GM12878 (cell line): ENCODE data around the gene TMC8. TPM values are rescaled to one million over a fixed set of nuclear protein-coding genes. Genes with fewer than 3 reads are reported as not detected.
A peak's percentile ranks its signal among the peaks of the same experiment; 100 is the strongest.

Experiments
- ASH2L ChIP-seq: fragments of 300-600, 200-600 bp; sonication (generic); IDR thresholded peaks from 2 replicates; pipeline ENCODE4 v1.6.1; 2017; ENCODE audit warnings: low read depth, mild to moderate bottlenecking, borderline replicate concordance
- BCL11A ChIP-seq: IDR thresholded peaks from 2 replicates; pipeline ENCODE4 v1.6.1; 2011; ENCODE audit warnings: low read depth, low read length
- BMI1 ChIP-seq: fragments of 450-650 bp; IDR thresholded peaks from 2 replicates; pipeline ENCODE4 v1.6.1; 2016; ENCODE audit warnings: mild to moderate bottlenecking, moderate library complexity, borderline replicate concordance
- CHD2 ChIP-seq: IDR thresholded peaks from 2 replicates; pipeline ENCODE4 v1.6.1; 2011; ENCODE audit warnings: low read depth, low read length, improper control_type of control experiment, borderline replicate concordance
- E2F8 ChIP-seq: fragments of 450-650 bp; IDR thresholded peaks from 2 replicates; pipeline ENCODE4 v1.6.1; 2018; ENCODE audit warnings: mild to moderate bottlenecking, low read depth, moderate library complexity; ENCODE audit not compliant: partially characterized antibody
- ELK1 ChIP-seq: IDR thresholded peaks from 2 replicates; pipeline ENCODE4 v1.6.1; 2012; ENCODE audit warnings: low read depth, low read length, improper control_type of control experiment
- ETV6 ChIP-seq, 2 experiments: fragments of 450-650 bp in 1 of 2; IDR thresholded peaks in 1 of 2; conservative IDR thresholded peaks in 1 of 2; 2 replicates each; pipeline ENCODE4 v1.6.1; 2014; ENCODE audit warnings: antibody characterized with exemption in 1 of 2, borderline replicate concordance in 1 of 2, low read depth in 1 of 2, mild to moderate bottlenecking in 1 of 2, moderate library complexity in 1 of 2
- FOXM1 ChIP-seq: IDR thresholded peaks from 2 replicates; pipeline ENCODE4 v1.6.1; 2012; ENCODE audit warnings: low read depth, mild to moderate bottlenecking, inconsistent platforms, low read length, moderate library complexity
- GATAD2B ChIP-seq: fragments of 450-650 bp; conservative IDR thresholded peaks from 2 replicates; pipeline ENCODE4 v1.6.1; 2017; ENCODE audit warnings: low read depth, mild to moderate bottlenecking, moderate library complexity
- HDAC2 ChIP-seq: fragments of 200-600 bp; sonication (generic); IDR thresholded peaks from 2 replicates; pipeline ENCODE4 v1.6.1; 2017
- HDAC6 ChIP-seq: fragments of 200-600 bp; sonication (generic); IDR thresholded peaks from one replicate; pipeline ENCODE4 v1.8.0; 2017; ENCODE audit warnings: antibody characterized with exemption; ENCODE audit not compliant: unreplicated experiment
- KAT2A ChIP-seq: conservative IDR thresholded peaks from 2 replicates; pipeline ENCODE4 v1.6.1; 2011; ENCODE audit warnings: low read depth, low read length; ENCODE audit not compliant: control insufficient read depth
- MAX ChIP-seq: IDR thresholded peaks from 2 replicates; pipeline ENCODE4 v1.6.1; 2012; ENCODE audit warnings: low read depth, low read length, improper control_type of control experiment
- PAX5 ChIP-seq: IDR thresholded peaks from 2 replicates; pipeline ENCODE4 v1.6.1; 2011; ENCODE audit warnings: low read depth, low read length, borderline replicate concordance
- POLR2AphosphoS2 ChIP-seq: IDR thresholded peaks from 2 replicates; pipeline ENCODE4 v1.6.1; 2011; ENCODE audit warnings: low read depth, mild to moderate bottlenecking, low read length, improper control_type of control experiment, moderate library complexity
- POU2F2 ChIP-seq: IDR thresholded peaks from 3 replicates; pipeline ENCODE4 v1.6.1; 2011; ENCODE audit warnings: low read depth, mild to moderate bottlenecking, low read length, borderline replicate concordance
- RBBP5 ChIP-seq: fragments of 200-600 bp; sonication (generic); conservative IDR thresholded peaks from 2 replicates; pipeline ENCODE4 v1.6.1; 2016
- REST ChIP-seq: IDR thresholded peaks from 2 replicates; pipeline ENCODE4 v1.6.1; 2012; ENCODE audit warnings: mild to moderate bottlenecking, low read depth, low read length
- SKIL ChIP-seq: fragments of 450-650 bp; IDR thresholded peaks from 2 replicates; pipeline ENCODE4 v1.6.1; 2017; ENCODE audit warnings: mild to moderate bottlenecking, low read depth, inconsistent platforms; ENCODE audit not compliant: poor library complexity, severe bottlenecking
- SMARCA5 ChIP-seq: fragments of 450-650 bp; IDR thresholded peaks from 2 replicates; pipeline ENCODE4 v1.6.1; 2017; ENCODE audit warnings: mild to moderate bottlenecking
- YY1 ChIP-seq: IDR thresholded peaks from 2 replicates; pipeline ENCODE4 v1.6.1; 2011; ENCODE audit warnings: low read depth, mild to moderate bottlenecking, low read length
- polyA plus RNA-seq, 11 experiments: library from polyadenylated mRNA; depleted of rRNA in 4 of 11; unstranded in 6 of 11; stranded (reverse) in 5 of 11; fragments of >200 nt; fragmentation: Nextera tagmentation in 4 of 11; fragmentation: Illumina TruSeq in 1 of 11; extraction: Ambion mirVana in 4 of 11; extraction: Trizol in 1 of 11; gene quantifications; 1 replicate in 1 of 11; 2 replicates in 10 of 11; pipeline versions ENCODE4 v1.2.1 to v1.2.3, GENCODE V29; 2011 to 2016; ENCODE audit warnings: inconsistent platforms in 2 of 11, missing spikeins in 2 of 11, low read depth in 1 of 11
- total RNA-seq, 4 experiments: library from RNA; depleted of rRNA in 3 of 4; stranded (reverse); fragments of >200 nt in 3 of 4; fragmentation: Illumina TruSeq in 1 of 4; extraction: Trizol in 1 of 4; gene quantifications; 2 replicates each; pipeline versions ENCODE4 v1.2.1 to v1.2.3, GENCODE V29; 2013 to 2021

TMC8 gene
- total and polyA plus RNA-seq, 10 of the 15 experiments (the other 5 are each of a cell fraction or from before 2014, with no cell fraction given): 2.7 to 128 (median 40.0) TPM

- no peak for TF ChIP-seq POU2F2
- TF ChIP-seq KAT2A: no peak
- no peak for TF ChIP-seq ASH2L
- no peak for TF ChIP-seq SKIL
- TF ChIP-seq YY1: no peak
- no peak for TF ChIP-seq HDAC6
- no peak for TF ChIP-seq REST
- no peak for TF ChIP-seq BMI1
- no peak for TF ChIP-seq ETV6 (conservative IDR thresholded peaks at IDR 0.05 in 1 of 2, IDR thresholded peaks at IDR 0.05 in 1 of 2; ENCODE audit: borderline replicate concordance in 1 of 2, low read depth in 1 of 2)
- TF ChIP-seq GATAD2B: 0 out of 2 replicates have a peak, but pooled peaks have one; percentile 28
- TF ChIP-seq CHD2: no peak
- no peak for TF ChIP-seq RBBP5
- TF ChIP-seq MAX: no peak
- no peak for TF ChIP-seq BCL11A
- TF ChIP-seq POLR2AphosphoS2: no peak
- TF ChIP-seq PAX5: 0 out of 2 replicates have a peak, but pooled peaks have one; percentile 5
- no peak for TF ChIP-seq HDAC2
- no peak for TF ChIP-seq FOXM1
- no peak for TF ChIP-seq ELK1
- TF ChIP-seq E2F8: no peak
- TF ChIP-seq SMARCA5: 0 out of 2 replicates have a peak, but pooled peaks have one; percentile 24
Observed at GRCh38 chr17:78144147-78144719, 13.7 kb downstream of the TMC8 start (continued).
